Measurements from ENCODE around the gene FNDC3B. TPM values are rescaled to one million over a fixed set of nuclear protein-coding genes. Genes with fewer than 3 reads are reported as not detected.

The FNDC3B gene
- total RNA-seq, 1 donor from 2014 or later = 290 TPM

- H3K4me3 Mint-ChIP-seq (ENCODE audit: unreplicated experiment) = no peak overlapping the region
- no peak for DNase-seq (ENCODE audit: low spot score)
- peaks cover 30% of the 10 kb centered on the region for H3K36me3 Mint-ChIP-seq (ENCODE audit: low read depth)
- H3K27ac Mint-ChIP-seq (ENCODE audit: unreplicated experiment) = peak overlapping the region; percentile 84
- H3K4me1 Mint-ChIP-seq (ENCODE audit: low read depth) = peaks cover 13% of the 10 kb centered on the region
- no peaks in the 10 kb centered on the region for H3K9me3 Mint-ChIP-seq (ENCODE audit: low read depth)
- no peaks in the 10 kb centered on the region for H3K27me3 Mint-ChIP-seq (ENCODE audit: low read depth)
- no peak for TF ChIP-seq CTCF (IDR thresholded peaks at IDR 0.05)
These were observed 295.4 kb downstream of the FNDC3B start for GRCh38 chr3:172334671-172335207.

GRCh38 chr3:172339892-172340291 lies 300.5 kb downstream of the FNDC3B start:
- no peak for DNase-seq (ENCODE audit: low spot score)
- H3K4me3 Mint-ChIP-seq (ENCODE audit: unreplicated experiment) = no peak overlapping the region
- H3K9me3 Mint-ChIP-seq (ENCODE audit: low read depth) = no peaks in the 10 kb centered on the region
- peaks cover 11% of the 10 kb centered on the region for H3K4me1 Mint-ChIP-seq (ENCODE audit: low read depth)
- peak; percentile 9 for TF ChIP-seq CTCF (IDR thresholded peaks at IDR 0.05)
- H3K36me3 Mint-ChIP-seq (ENCODE audit: low read depth) = peaks cover 30% of the 10 kb centered on the region
- H3K27me3 Mint-ChIP-seq (ENCODE audit: low read depth) = no peaks in the 10 kb centered on the region
- peak overlapping the region; percentile 36 for H3K27ac Mint-ChIP-seq (ENCODE audit: unreplicated experiment)

- Mint-ChIP-seq H3K27me3 (ENCODE audit: low read depth) (no peaks in the 10 kb centered on the region), H3K27ac (ENCODE audit: unreplicated experiment) (peak overlapping the region; percentile 70), H3K4me3 (ENCODE audit: unreplicated experiment) (no peak overlapping the region), H3K9me3 (ENCODE audit: low read depth) (no peaks in the 10 kb centered on the region), H3K4me1 (ENCODE audit: low read depth) (peaks cover 10% of the 10 kb centered on the region), H3K36me3 (ENCODE audit: low read depth) (peaks cover 34% of the 10 kb centered on the region)
- TF ChIP-seq CTCF (IDR thresholded peaks at IDR 0.05) = no peak
- no peak for DNase-seq (ENCODE audit: low spot score)
These were observed 301.2 kb downstream of the FNDC3B start for GRCh38 chr3:172340583-172340982.

GRCh38 chr3:172341482-172342059 lies 302.2 kb downstream of the FNDC3B start:
- H3K4me1 Mint-ChIP-seq (ENCODE audit: low read depth) = peaks cover 10% of the 10 kb centered on the region
- no peak overlapping the region for H3K4me3 Mint-ChIP-seq (ENCODE audit: unreplicated experiment)
- no peaks in the 10 kb centered on the region for H3K27me3 Mint-ChIP-seq (ENCODE audit: low read depth)
- no peaks in the 10 kb centered on the region for H3K9me3 Mint-ChIP-seq (ENCODE audit: low read depth)
- H3K27ac Mint-ChIP-seq (ENCODE audit: unreplicated experiment) = no peak overlapping the region
- TF ChIP-seq CTCF (IDR thresholded peaks at IDR 0.05) = peak; percentile 86
- peaks cover 35% of the 10 kb centered on the region for H3K36me3 Mint-ChIP-seq (ENCODE audit: low read depth)
- DNase-seq (ENCODE audit: low spot score) = no peak

GRCh38 chr3:172342097-172342659 lies 302.8 kb downstream of the FNDC3B start:
- Mint-ChIP-seq H3K9me3 (ENCODE audit: low read depth) (no peaks in the 10 kb centered on the region), H3K36me3 (ENCODE audit: low read depth) (peaks cover 35% of the 10 kb centered on the region), H3K4me1 (ENCODE audit: low read depth) (peaks cover 10% of the 10 kb centered on the region), H3K27me3 (ENCODE audit: low read depth) (no peaks in the 10 kb centered on the region), H3K4me3 (ENCODE audit: unreplicated experiment) (no peak overlapping the region), H3K27ac (ENCODE audit: unreplicated experiment) (no peak overlapping the region)
- DNase-seq (ENCODE audit: low spot score) = no peak
- no peak for TF ChIP-seq CTCF (IDR thresholded peaks at IDR 0.05)

Data from chondrocyte (in vitro differentiated cells).